BJ (cell line): ENCODE data around the gene CEP57L1. TPM values are rescaled to one million over a fixed set of nuclear protein-coding genes. Genes with fewer than 3 reads are reported as not detected.

Source experiments
- CTCF ChIA-PET: fragments of 350-600 bp; formaldehyde crosslinking; extraction: SDS; loops from one replicate; lab custom pipeline; 2021; ENCODE audit warnings: antibody characterized with exemption, inconsistent platforms; lab: Yijun Ruan, JAX
- POLR2A ChIA-PET: fragments of 300-600 bp; sonication (Branson Sonifier 250); formaldehyde crosslinking; extraction: SDS; loops from one replicate; lab custom pipeline; 2021; ENCODE audit warnings: antibody characterized with exemption; lab: Charles Lee
- DNase-seq: peaks from one replicate; pipeline ENCODE4 v3.0.0-alpha.2; 2011; ENCODE audit warnings: low read depth
- H3K27me3 ChIP-seq: 2 replicates; pipeline ENCODE4 v1.6.0; 2011; ENCODE audit warnings: low read length; ENCODE audit not compliant: control insufficient read depth, insufficient read depth
- H3K36me3 ChIP-seq: 2 replicates; pipeline ENCODE4 v1.5.1; 2011; ENCODE audit warnings: low read length; ENCODE audit not compliant: control insufficient read depth, insufficient read depth
- H3K4me3 ChIP-seq: 2 replicates; pipeline ENCODE4 v1.5.1; 2011; ENCODE audit warnings: low read depth, mild to moderate bottlenecking, control low read depth, low read length
- CTCF ChIP-seq: IDR thresholded peaks from 2 replicates; pipeline ENCODE4 v1.5.1; 2011; ENCODE audit warnings: low read depth, mild to moderate bottlenecking, control low read depth, inconsistent platforms, low read length, moderate library complexity; ENCODE audit not compliant: insufficient read depth
- polyA plus RNA-seq: library from polyadenylated mRNA; depleted of rRNA; stranded (reverse); fragments of >200 nt; gene quantifications from 2 replicates; pipeline ENCODE4 v1.2.3, GENCODE V29; 2011

CEP57L1 gene
- polyA plus RNA-seq, 1 experiment: 11.2 TPM

- no peaks in the 10 kb centered on the region for H3K36me3 ChIP-seq
- H3K27me3 ChIP-seq: no peaks in the 10 kb centered on the region
- no peak for TF ChIP-seq CTCF
- ChIA-PET CTCF (interaction anchor here (1.0 to 1.8 kb wide), 3 partner anchors 8 to 14 kb away, joined by 3 to 5 read pairs (median 4); no protein-coding TSS in a partner anchor), POLR2A (no interaction called here)
- no peak for DNase-seq
- H3K4me3 ChIP-seq: no peak overlapping the region
These were observed 44.7 kb upstream of the CEP57L1 start for GRCh38 chr6:109050447-109051102.

- Histone ChIP-seq H3K27me3 (no peaks in the 10 kb centered on the region), H3K36me3 (no peaks in the 10 kb centered on the region), H3K4me3 (no peak overlapping the region)
- ChIA-PET POLR2A (no interaction called here), CTCF (interaction anchor here (1.0 to 1.5 kb wide), 2 partner anchors 7 to 12 kb away, joined by 3 to 4 read pairs; no protein-coding TSS in a partner anchor)
- no peak for TF ChIP-seq CTCF
- no peak for DNase-seq
These were observed 43.8 kb upstream of the CEP57L1 start for GRCh38 chr6:109051301-109052017.

- Histone ChIP-seq H3K27me3 (no peaks in the 10 kb centered on the region), H3K36me3 (no peaks in the 10 kb centered on the region), H3K4me3 (no peak overlapping the region)
- ChIA-PET POLR2A (no interaction called here), CTCF (interaction anchor here (0.9 to 1.5 kb wide), 2 partner anchors 12 to 19 kb away, joined by 3 to 4 read pairs; no protein-coding TSS in a partner anchor)
- no peak for TF ChIP-seq CTCF
- DNase-seq: no peak
These were observed 43.2 kb upstream of the CEP57L1 start for GRCh38 chr6:109052018-109052651.

GRCh38 chr6:109052852-109053251, 42.5 kb upstream of the CEP57L1 start:
- no peak for TF ChIP-seq CTCF
- DNase-seq: no peak
- Histone ChIP-seq H3K36me3 (no peaks in the 10 kb centered on the region), H3K27me3 (no peaks in the 10 kb centered on the region), H3K4me3 (no peak overlapping the region)
- POLR2A ChIA-PET: no interaction called here
- CTCF ChIA-PET: interaction anchor here (0.7 to 0.9 kb wide), 2 partner anchors 12 to 18 kb away, joined by 3 to 4 read pairs; no protein-coding TSS in a partner anchor

- Histone ChIP-seq H3K27me3 (no peaks in the 10 kb centered on the region), H3K4me3 (no peak overlapping the region), H3K36me3 (no peaks in the 10 kb centered on the region)
- DNase-seq: no peak
- TF ChIP-seq CTCF: no peak
- CTCF ChIA-PET: interaction anchor here (0.7 kb wide), 1 partner anchor 12 kb away, joined by 4 read pairs; no protein-coding TSS in a partner anchor
- POLR2A ChIA-PET: no interaction called here
These were observed 42.0 kb upstream of the CEP57L1 start for GRCh38 chr6:109053336-109053735.
